DMS153 treated with DMSO at 0.1 percent for 48 hours (cell line): ENCODE measurements around the gene LRRC4C.
A peak's percentile ranks its signal among the peaks of the same experiment; 100 is the strongest.
"Not testable (repeated sequence)": the region's sequence is repeated elsewhere in the genome, so short reads cannot be mapped to it uniquely, and the experiment has no call there.

Experiments used
- DNase-seq: peaks from one replicate; lab custom pipeline; 2025; ENCODE audit not compliant: unreplicated experiment; lab: John Stamatoyannopoulos, UW

LRRC4C gene

GRCh38 chr11:40268551-40268950 is 1190.9 kb downstream of the LRRC4C start:
- DNase-seq = no peak

- DNase-seq = no peak
Measured at GRCh38 chr11:40255457-40255856, 1204.0 kb downstream of the LRRC4C start.

DNA sequence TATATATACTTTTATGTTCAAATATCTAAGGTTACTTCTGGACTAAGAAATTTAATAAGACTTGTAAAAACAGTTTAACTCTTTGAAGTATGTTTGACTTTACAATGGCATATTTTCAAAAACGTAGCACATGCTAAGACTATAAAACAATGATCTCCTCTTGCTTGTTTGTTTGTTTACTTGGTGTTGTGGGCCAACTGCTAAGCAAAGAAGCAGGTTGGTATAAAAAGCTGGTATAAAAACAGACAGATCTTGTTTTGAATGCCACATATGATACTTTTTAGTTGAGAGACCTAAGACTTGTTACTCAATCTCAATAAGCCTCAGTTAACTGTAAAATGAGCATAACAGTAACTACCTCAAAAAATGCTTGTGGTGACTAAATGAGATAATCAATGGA is 1206.3 kb downstream of the LRRC4C start:
- DNase-seq = no peak

GRCh38 chr11:40252236-40252635 is 1207.2 kb downstream of the LRRC4C start:
- DNase-seq = no peak

DNA sequence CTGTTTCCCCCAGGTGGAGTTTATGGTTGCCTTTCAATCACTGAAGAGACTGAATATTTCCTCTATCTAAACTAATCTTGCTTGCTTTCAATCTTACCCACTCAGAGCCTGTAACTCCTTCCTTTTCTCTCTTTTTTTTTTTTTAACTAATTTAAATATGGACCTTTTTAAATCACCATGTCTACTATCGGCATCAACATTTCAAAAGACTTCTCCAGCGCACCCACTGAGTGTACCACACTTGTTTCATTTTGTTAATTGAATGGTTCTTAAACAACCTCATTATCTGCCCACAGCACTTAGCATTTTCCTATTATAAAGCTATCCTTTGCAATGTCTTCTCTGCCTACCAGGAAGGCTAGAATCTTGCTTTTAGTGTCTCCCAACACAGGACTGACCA is 1212.5 kb downstream of the LRRC4C start:
- no peak for DNase-seq

DNA sequence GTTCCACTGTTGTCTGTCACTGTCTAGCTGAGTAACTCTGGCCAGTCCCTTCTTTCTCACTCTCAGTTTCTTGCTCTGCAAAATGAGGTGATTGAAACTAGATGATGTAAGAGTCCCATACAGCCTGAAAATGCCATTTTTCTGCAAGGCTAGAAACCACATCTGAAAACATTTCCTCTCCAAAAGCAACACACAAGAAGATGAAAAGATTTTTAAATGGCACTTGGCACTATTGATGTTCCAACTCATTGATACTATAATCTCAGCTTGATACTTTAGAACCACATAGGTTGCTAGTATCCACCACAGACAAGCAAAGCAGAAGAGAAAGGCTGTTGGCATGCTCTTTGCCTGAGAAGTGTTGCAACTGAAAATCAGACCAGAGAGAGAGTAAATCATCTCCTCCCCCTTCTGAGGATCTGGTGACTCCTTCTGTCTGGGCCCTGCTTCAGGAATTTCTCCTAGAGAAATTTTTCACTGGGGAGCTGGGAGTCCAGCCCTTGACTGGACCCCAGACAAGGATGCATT is 1217.9 kb downstream of the LRRC4C start:
- no peak for DNase-seq

DNA sequence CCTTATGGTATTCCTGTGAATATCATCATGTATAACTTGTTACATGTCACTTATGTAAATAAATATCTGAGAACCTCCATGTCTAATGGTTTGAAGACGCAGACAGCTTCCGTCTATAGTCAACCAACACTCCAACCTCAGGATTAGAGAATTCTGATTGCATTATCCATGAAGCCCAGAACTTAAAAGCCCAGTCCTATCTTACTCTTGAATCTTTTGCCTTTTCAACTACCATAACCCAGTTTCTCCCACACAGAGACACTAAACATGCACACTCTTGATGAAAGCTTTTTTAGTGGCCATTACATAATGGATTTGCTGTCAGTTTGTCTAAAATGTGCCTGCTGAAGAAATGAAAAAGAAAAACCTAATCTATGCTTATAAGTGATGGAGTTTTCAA is 1219.2 kb downstream of the LRRC4C start:
- DNase-seq = no peak

- DNase-seq = no peak
Measured at GRCh38 chr11:40236526-40236925, 1222.9 kb downstream of the LRRC4C start.

- DNase-seq = no peak
Measured at GRCh38 chr11:40235841-40236240, 1223.6 kb downstream of the LRRC4C start.

- no peak for DNase-seq
Measured at GRCh38 chr11:40230821-40231220, 1228.6 kb downstream of the LRRC4C start.

DNA sequence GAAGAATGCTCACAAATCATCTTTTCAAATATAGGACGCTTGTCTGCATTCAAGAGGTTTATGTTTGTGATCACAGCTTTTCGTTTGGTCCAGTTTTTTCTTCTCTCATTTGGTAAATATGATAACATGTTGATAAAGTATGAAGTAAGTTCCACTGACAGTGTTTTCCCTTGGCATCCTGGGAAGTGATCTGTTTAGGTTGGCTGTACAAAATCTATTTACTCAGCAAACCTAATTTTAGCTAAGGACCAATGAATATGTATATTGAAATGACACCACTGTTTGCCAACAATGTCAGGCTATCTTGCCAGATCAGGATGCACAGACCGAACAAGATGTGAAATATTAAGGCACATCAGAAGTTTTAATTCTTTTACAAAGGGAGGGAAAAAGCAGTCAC is 1230.8 kb downstream of the LRRC4C start:
- no peak for DNase-seq

- DNase-seq = no peak
Measured at GRCh38 chr11:40227730-40228129, 1231.7 kb downstream of the LRRC4C start.

DNA sequence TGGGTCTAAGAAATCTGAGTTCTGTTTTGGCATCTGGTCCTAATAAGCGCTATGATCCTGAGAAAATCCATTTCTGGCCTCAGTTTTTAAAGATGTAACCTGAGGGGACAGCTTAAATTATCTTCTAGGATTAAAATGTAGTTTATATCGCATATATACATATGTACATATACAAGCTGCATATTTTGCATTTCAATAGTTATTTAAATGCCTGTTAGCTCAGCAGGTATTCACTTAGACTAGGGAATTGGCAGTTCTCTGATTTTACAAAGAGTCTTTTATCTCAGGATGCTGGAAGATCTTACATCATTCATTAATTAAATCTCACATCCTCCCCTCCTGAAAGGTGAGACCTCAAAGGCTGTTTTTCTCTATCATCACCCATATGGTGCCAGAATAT is 1232.8 kb downstream of the LRRC4C start:
- DNase-seq = no peak

DNA sequence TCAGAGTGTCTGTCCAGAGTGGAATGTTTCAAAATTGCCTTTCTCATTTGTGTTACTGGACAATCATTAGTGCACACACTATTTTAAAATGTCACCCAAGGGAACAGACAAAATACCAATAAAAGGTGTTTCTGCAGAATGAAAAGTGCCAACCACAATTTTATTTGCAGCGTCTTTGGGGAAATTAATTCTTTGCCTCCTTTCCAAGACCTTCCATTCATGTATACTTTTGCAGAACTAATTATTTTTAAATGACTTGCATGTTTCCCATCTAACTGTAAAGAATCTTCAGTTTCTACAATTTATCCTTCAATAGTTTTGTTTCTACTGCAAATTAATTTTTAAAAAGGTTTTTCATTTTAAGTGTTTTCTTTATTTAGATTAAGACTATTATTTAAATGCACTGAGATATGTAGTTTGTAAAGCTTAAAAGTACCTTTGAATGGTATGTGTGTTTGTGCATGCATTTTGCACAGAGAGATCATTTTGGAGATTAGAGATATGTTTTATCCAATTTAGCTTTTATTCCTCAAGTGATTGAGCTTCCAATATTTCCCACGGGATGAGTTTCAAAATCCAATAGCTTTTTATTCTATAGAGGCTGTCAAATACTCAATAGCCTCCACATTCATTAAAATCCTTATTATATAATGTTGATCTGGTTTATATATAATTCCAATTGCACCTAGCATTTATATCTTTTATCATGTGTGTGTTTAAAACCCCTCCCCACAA is 1235.7 kb downstream of the LRRC4C start:
- no peak for DNase-seq

DNA sequence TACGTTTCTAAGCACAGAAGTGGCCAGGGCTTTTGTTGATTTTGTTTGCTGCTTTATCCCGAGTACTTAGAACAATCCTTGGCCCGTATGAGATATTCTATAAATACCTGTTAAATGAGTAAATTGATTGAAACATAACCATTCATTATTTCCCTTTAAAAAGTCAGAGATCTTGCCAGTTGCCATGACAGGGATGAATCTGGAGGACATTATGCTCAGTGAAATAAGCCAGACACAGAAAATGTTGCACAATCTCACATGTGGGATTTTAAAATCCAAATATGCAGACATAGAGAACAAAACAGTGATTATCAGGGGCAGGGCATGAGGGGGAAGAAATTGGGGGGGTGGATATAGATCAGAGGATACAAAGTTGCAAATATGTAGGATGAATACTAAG is 1240.1 kb downstream of the LRRC4C start:
- DNase-seq = no peak

DNA sequence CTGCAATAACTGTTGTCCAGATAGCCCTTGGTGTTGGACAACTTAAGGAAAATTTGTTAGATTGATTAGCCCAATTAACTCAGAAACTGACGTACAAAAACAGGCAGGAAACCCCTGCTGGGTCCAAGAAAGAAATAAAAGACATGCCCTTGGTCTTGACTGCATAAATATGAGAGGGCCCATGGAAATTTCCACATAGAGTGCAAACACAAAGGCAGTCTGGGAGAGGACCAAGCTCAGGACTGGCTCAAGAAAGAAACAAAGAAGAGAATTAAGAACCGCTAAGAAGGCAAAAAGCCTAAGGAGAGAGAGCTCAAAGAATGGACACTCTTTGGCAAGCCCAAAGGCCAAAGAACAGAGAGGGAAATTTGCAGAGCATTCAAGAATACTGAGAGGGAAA is 1243.9 kb downstream of the LRRC4C start:
- no peak for DNase-seq

GRCh38 chr11:40207416-40207815 is 1252.0 kb downstream of the LRRC4C start:
- no peak for DNase-seq

GRCh38 chr11:40204228-40204627 is 1255.2 kb downstream of the LRRC4C start:
- DNase-seq = no peak

DNA sequence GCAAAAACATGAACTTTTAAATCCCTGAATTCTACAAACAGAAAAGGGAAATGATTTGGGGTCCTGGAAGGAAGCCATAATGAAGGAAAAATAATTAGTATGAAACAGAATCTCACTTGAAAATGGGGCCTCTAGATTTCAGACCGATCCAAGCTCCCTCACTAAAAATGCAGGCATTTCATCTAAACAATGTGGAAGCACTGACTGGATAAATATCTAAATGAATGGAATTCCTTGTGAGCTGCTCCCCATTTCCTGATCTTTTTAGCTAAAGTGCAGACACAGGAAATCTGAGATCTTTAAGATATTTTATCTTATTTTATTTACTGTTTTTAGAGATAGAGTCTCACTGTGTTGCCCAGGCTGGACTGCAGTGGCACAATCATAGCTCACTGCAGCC is 1255.8 kb downstream of the LRRC4C start:
- DNase-seq = no peak

- DNase-seq = no peak
Measured at GRCh38 chr11:40202589-40203270, 1256.7 kb downstream of the LRRC4C start.

DNA sequence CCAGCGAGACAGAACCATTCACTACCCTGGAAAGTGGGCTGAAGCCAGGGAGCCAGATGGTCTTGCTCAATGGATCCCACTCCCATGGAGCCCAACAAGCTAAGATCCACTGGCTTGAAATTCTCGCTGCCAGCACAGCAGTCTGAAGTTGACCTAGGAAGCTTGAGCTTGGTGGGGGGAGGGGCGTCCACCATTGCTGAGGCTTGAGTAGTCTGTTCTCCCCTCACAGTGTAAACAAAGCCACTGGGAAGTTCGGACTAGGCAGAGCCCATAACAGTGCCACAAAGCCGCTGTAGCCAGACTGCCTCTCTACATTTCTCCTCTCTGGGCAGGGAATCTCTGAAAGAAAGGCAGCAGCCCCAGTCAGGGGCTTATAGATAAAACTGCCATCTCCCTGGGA is 1266.9 kb downstream of the LRRC4C start:
- DNase-seq = not testable (repeated sequence)

GRCh38 chr11:40190294-40190693 is 1269.2 kb downstream of the LRRC4C start:
- DNase-seq = no peak

DNA sequence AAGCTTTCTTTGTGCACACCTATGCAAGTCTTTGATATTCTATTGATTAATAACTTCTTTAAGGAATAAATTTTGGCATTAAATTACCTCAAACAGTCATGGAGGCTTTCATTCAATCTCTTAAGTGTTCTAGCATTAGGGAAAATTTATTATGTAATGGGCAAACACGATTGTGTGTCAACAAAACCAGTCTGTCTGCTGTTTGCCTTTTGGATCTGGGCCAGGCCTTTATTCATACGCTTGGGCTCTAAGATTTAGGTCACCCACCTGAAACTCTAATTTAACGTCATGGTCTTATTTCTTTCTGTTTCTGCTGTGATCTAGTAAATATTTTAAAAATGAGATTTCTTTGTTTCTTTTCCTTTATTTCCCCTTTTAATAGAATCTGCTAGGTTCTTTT is 1270.6 kb downstream of the LRRC4C start:
- DNase-seq = peak; percentile 61
